Stimulated activated CD4-positive, alpha-beta T cell treated with anti-CD3 and anti-CD28 coated beads, Interleukin-1b, Interleukin-23, amount 100 ng/mL, for 48 hours (primary cell): Measurements from ENCODE around the gene CMC1.
A peak's percentile ranks its signal among the peaks of the same experiment; 100 is the strongest.
"Not testable (repeated sequence)": the region's sequence is repeated elsewhere in the genome, so short reads cannot be mapped to it uniquely, and the experiment has no call there.

Experiments
- DNase-seq: peaks from one replicate; pipeline ENCODE4 v3.0.0-alpha.2; 2020

The CMC1 gene

GRCh38 chr3:28241221-28242160 lies at the start of gene CMC1:
TSS of gene CMC1 (plus strand) at chr3:28241619. CDS start at chr3:28241794, 175 bp downstream.
- DNase-seq = peak; percentile 95

GRCh38 chr3:28198161-28198560 lies 43.3 kb upstream of the CMC1 start:
- DNase-seq = no peak

GRCh38 chr3:28198974-28199373 lies 42.4 kb upstream of the CMC1 start:
- DNase-seq = no peak

- DNase-seq = not testable (repeated sequence)
These were observed 41.8 kb upstream of the CMC1 start for GRCh38 chr3:28199643-28200042.

GRCh38 chr3:28200366-28200848 lies 41.0 kb upstream of the CMC1 start:
- DNase-seq = not testable (repeated sequence)

GRCh38 chr3:28206479-28206878 lies 34.9 kb upstream of the CMC1 start:
- DNase-seq = no peak

GRCh38 chr3:28207000-28207733 lies 34.3 kb upstream of the CMC1 start:
- DNase-seq = no peak

GRCh38 chr3:28210968-28211713 lies 30.3 kb upstream of the CMC1 start:
- DNase-seq = no peak

GRCh38 chr3:28212681-28213080 lies 28.7 kb upstream of the CMC1 start:
- no peak for DNase-seq

- DNase-seq = no peak
These were observed 26.0 kb upstream of the CMC1 start for GRCh38 chr3:28215407-28215806.

- no peak for DNase-seq
These were observed 23.1 kb upstream of the CMC1 start for GRCh38 chr3:28218071-28218916.

GRCh38 chr3:28218917-28219198 lies 22.6 kb upstream of the CMC1 start:
- no peak for DNase-seq

GRCh38 chr3:28224430-28224829 lies 17.0 kb upstream of the CMC1 start:
- no peak for DNase-seq

GRCh38 chr3:28226020-28226419 lies 15.4 kb upstream of the CMC1 start:
- DNase-seq = no peak

- DNase-seq = no peak
These were observed 12.8 kb upstream of the CMC1 start for GRCh38 chr3:28228623-28229022.

GRCh38 chr3:28232659-28233058 lies 8.8 kb upstream of the CMC1 start:
- DNase-seq = no peak

GRCh38 chr3:28234454-28234853 lies 7.0 kb upstream of the CMC1 start:
- DNase-seq = no peak

GRCh38 chr3:28239108-28239507 lies 2.3 kb upstream of the CMC1 start:
- DNase-seq = no peak

GRCh38 chr3:28240441-28240840 lies 978 bp upstream of the CMC1 start:
- no peak for DNase-seq

GRCh38 chr3:28242519-28242918 lies 1.1 kb downstream of the CMC1 start:
- no peak for DNase-seq

GRCh38 chr3:28243424-28244106 lies 2.1 kb downstream of the CMC1 start:
- no peak for DNase-seq

GRCh38 chr3:28244491-28244890 lies 3.1 kb downstream of the CMC1 start:
- no peak for DNase-seq
